Kidney (tissue), 14 donors: ENCODE measurements around the gene MGAT4B. TPM values are rescaled to one million over a fixed set of nuclear protein-coding genes. Genes with fewer than 3 reads are reported as not detected.
A peak's percentile ranks its signal among the peaks of the same experiment; 100 is the strongest.

Experiments
- DNase-seq, 5 donors: peaks; one replicate each; pipeline ENCODE4 v3.0.0-alpha.2; 2013 to 2020
- FAIRE-seq: peaks from 2 replicates; lab custom pipeline; 2012; peaks lifted over from hg19 to GRCh38; lab: Jason Lieb, UNC
- H3K27ac ChIP-seq, 2 donors: one replicate each; pipeline ENCODE4 v1.7.0; 2013; ENCODE audit warnings: low read depth in 2 of 2, low read length in 2 of 2, inconsistent platforms in 1 of 2
- H3K27me3 ChIP-seq: one replicate; pipeline ENCODE4 v1.7.1; 2013; ENCODE audit warnings: low read length, inconsistent platforms; ENCODE audit not compliant: control insufficient read depth, insufficient read depth
- H3K36me3 ChIP-seq, 3 donors: one replicate each; pipeline versions ENCODE4 v1.7.0 to v1.7.1; 2013; ENCODE audit warnings: low read length in 3 of 3, control low read depth in 1 of 3, inconsistent platforms in 1 of 3; ENCODE audit not compliant: insufficient read depth in 3 of 3, control insufficient read depth in 2 of 3
- H3K4me1 ChIP-seq, 3 donors: one replicate each; pipeline versions ENCODE4 v1.7.0 to v1.7.1; 2013; ENCODE audit warnings: low read length in 3 of 3, inconsistent platforms in 1 of 3, low read depth in 1 of 3; ENCODE audit not compliant: control insufficient read depth in 2 of 3, insufficient read depth in 2 of 3
- H3K4me3 ChIP-seq, 3 donors: one replicate each; pipeline versions ENCODE4 v1.7.0 to v1.8.1; 2013; ENCODE audit warnings: low read length in 3 of 3, control low read depth in 1 of 3, inconsistent platforms in 1 of 3
- H3K9ac ChIP-seq, 3 donors: one replicate each; pipeline versions ENCODE4 v1.7.0 to v1.7.1; 2013; ENCODE audit warnings: low read length in 3 of 3, control low read depth in 1 of 3, inconsistent platforms in 1 of 3
- H3K9me3 ChIP-seq, 3 donors: one replicate each; pipeline versions ENCODE4 v1.7.0 to v1.7.1; 2013; ENCODE audit warnings: low read length in 3 of 3, control low read depth in 1 of 3, inconsistent platforms in 1 of 3; ENCODE audit not compliant: control insufficient read depth in 2 of 3, insufficient read depth in 1 of 3
- intact Hi-C: fragments of 100-400 bp; cut with DNase I; formaldehyde crosslinking; loops from one replicate; pipeline ENCODE4 v1.11.1; 2022
- polyA plus RNA-seq: library from polyadenylated mRNA; stranded (reverse); fragments of 350-450 nt; fragmentation: Illumina TruSeq; extraction: RNeasy Lipid Tissue Mini Kit (QIAGEN cat#74804); gene quantifications from one replicate; pipeline ENCODE4 v1.2.3, GENCODE V29; 2014; ENCODE audit warnings: low read depth, low replicate concordance; ENCODE audit not compliant: insufficient read depth
- total RNA-seq: library from RNA; stranded (reverse); fragmentation: NEBNext Ultra II Directional; extraction: Animal tissue kit (Norgen Biotek cat#: 25700); gene quantifications from one replicate; pipeline ENCODE4 v1.2.1, GENCODE V29; 2021
- TF ChIP-seq, protein P1 (sequence below): IDR thresholded peaks from 3 replicates; pipeline ENCODE4 v1.5.1; 2012; ENCODE audit warnings: mild to moderate bottlenecking, moderate library complexity, borderline replicate concordance; ENCODE audit not compliant: insufficient read depth; ENCODE audit errors: extremely low read depth
- donor health status: control.
- donor health status: control.
- donor health status: control.
- donor health status: control.
- donor health status: control.
- donor health status: DM: yes; HTN: yes; CAD: no.
- donor health status: Normal renal cell carcinoma (clear cell type).

MGAT4B gene
- total and polyA plus RNA-seq, 2 donors from 2014 or later: 79.4 to 174 TPM

DNA sequence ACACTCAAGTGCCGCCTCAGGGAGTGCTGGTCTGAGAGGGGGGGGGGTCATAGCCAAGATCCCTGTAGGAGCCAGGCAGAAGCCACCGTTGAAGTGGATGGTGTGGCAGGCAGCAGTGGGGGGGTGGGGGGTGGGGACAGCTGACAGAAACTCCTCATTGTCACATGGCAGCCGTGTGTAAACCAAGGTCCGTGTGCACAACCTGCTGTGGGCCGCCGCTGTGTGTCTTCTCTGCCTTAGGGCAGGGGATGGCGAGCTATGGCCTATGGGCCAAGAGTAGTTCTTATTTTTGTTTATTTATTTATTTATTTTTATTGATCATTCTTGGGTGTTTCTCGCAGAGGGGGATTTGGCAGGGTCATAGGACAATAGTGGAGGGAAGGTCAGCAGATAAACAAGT is 27.5 kb upstream of the MGAT4B start:
- Histone ChIP-seq H3K36me3 (peaks cover 6 to 59% (median 52%) of the 10 kb centered on the region in 3 donors), H3K27me3 (no peaks in the 10 kb centered on the region), H3K9ac (no peak overlapping the region), H3K4me3 (no peak overlapping the region), H3K4me1 (peaks cover 0 to 15% (median 3%) of the 10 kb centered on the region in 3 donors), H3K27ac (no peak overlapping the region), H3K9me3 (no peaks in the 10 kb centered on the region)
- FAIRE-seq (no peak), DNase-seq (peak in 1 of 5 donors; percentile 16)
- TF ChIP-seq, protein P1, sequence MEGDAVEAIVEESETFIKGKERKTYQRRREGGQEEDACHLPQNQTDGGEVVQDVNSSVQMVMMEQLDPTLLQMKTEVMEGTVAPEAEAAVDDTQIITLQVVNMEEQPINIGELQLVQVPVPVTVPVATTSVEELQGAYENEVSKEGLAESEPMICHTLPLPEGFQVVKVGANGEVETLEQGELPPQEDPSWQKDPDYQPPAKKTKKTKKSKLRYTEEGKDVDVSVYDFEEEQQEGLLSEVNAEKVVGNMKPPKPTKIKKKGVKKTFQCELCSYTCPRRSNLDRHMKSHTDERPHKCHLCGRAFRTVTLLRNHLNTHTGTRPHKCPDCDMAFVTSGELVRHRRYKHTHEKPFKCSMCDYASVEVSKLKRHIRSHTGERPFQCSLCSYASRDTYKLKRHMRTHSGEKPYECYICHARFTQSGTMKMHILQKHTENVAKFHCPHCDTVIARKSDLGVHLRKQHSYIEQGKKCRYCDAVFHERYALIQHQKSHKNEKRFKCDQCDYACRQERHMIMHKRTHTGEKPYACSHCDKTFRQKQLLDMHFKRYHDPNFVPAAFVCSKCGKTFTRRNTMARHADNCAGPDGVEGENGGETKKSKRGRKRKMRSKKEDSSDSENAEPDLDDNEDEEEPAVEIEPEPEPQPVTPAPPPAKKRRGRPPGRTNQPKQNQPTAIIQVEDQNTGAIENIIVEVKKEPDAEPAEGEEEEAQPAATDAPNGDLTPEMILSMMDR: no peak
- intact Hi-C loops: no loop called here

DNA sequence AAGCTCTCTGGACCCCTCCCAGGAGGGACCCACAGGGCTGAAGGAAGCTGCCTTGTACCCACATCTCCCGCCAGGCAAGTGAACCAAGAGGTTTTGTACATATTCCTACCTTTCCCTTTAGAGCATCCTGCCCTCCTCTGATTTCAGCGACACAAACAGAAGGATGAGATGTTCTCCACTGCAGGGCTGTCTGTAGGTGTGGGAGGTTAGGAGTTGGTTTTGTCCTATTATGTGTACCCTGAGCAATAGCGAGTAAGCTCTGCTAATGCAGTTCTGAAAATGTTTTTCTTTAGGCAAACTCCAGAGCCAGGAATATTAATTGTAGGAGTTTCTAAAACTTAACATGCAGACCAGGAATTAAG is 27.0 kb upstream of the MGAT4B start:
- H3K27ac ChIP-seq: no peak overlapping the region
- no peaks in the 10 kb centered on the region for H3K9me3 ChIP-seq
- no peak overlapping the region for H3K9ac ChIP-seq
- DNase-seq: no peak
- FAIRE-seq: no peak
- intact Hi-C loops: no loop called here
- H3K4me1 ChIP-seq: peaks cover 0 to 20% (median 3%) of the 10 kb centered on the region in 3 donors
- H3K27me3 ChIP-seq: no peaks in the 10 kb centered on the region
- H3K36me3 ChIP-seq: peaks cover 7 to 63% (median 56%) of the 10 kb centered on the region in 3 donors
- H3K4me3 ChIP-seq: no peak overlapping the region
- TF ChIP-seq, protein P1: no peak

DNA sequence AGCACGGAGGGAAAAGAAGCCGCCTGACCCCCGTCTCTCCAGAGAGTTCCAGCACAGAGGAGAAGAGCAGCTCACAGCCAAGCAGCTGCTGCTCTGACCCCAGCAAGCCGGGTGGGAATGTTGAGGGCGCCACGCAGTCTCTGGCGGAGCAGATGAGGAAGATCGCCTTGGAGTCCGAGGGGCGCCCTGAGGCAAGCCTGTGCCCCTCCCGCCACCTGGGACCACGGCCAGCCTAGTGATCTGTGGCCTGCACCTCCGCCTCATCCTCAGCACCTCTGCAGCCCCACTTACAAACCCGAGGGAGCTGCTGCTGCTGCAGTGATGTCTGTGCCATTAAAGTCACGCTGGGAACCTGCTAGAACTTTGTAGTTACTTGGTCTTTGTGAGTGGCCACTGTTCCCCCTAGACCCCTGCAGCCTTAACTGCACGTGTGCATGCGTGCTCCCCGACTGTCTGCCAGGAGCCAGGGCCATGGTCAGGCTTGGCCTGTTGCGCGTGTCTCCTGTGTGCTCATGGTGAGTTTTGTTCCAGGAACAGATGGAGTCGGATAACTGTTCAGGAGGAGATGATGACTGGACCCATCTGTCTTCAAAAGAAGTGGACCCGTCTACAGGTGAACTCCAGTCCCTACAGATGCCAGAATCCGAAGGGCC is 26.5 kb upstream of the MGAT4B start:
- FAIRE-seq (no peak), DNase-seq (peak in 1 of 5 donors; percentile 64)
- TF ChIP-seq, protein P1: no peak
- Histone ChIP-seq H3K4me1 (peaks cover 0 to 20% (median 3%) of the 10 kb centered on the region in 3 donors), H3K4me3 (no peak overlapping the region), H3K9me3 (no peaks in the 10 kb centered on the region), H3K27me3 (no peaks in the 10 kb centered on the region), H3K9ac (no peak overlapping the region), H3K27ac (no peak overlapping the region), H3K36me3 (peaks cover 8 to 64% (median 55%) of the 10 kb centered on the region in 3 donors)
- intact Hi-C loops: no loop called here
